Ovary (tissue), 9 donors: ENCODE results near the gene LGR6. TPM values are rescaled to one million over a fixed set of nuclear protein-coding genes. Genes with fewer than 3 reads are reported as not detected.
"Not testable (repeated sequence)": the region's sequence is repeated elsewhere in the genome, so short reads cannot be mapped to it uniquely, and the experiment has no call there.

Source experiments
- DNase-seq, 5 donors: peaks; one replicate each; pipeline ENCODE4 v3.0.0-alpha.2; 2019 to 2020
- H3K27ac ChIP-seq, 2 donors: fragments of 200-600 bp; one replicate each; pipeline versions ENCODE4 v1.5.1 to v1.8.0; 2019 to 2022
- H3K27me3 ChIP-seq: fragments of 200-600 bp; one replicate; pipeline ENCODE4 v1.8.0; 2022
- H3K36me3 ChIP-seq: fragments of 200-600 bp; sonication (generic); one replicate; pipeline ENCODE4 v1.5.1; 2019
- H3K4me1 ChIP-seq: one replicate; pipeline ENCODE4 v1.8.1; 2013; ENCODE audit warnings: mild to moderate bottlenecking, moderate library complexity; ENCODE audit not compliant: insufficient read depth
- H3K4me3 ChIP-seq: fragments of 200-600 bp; sonication (generic); one replicate; pipeline ENCODE4 v1.5.1; 2017
- H3K9me3 ChIP-seq, 2 donors: fragments of 200-600 bp in 1 of 2; sonication (generic) in 1 of 2; one replicate each; pipeline versions ENCODE4 v1.5.1 to v1.8.1; 2013 to 2019; ENCODE audit warnings: mild to moderate bottlenecking in 1 of 2, moderate library complexity in 1 of 2
- EP300 ChIP-seq: sonication (generic); formaldehyde crosslinking; IDR thresholded peaks from one replicate; pipeline ENCODE4 v1.6.1; 2017; ENCODE audit warnings: antibody characterized with exemption
- POLR2A ChIP-seq: fragments of 450-650 bp; IDR thresholded peaks from one replicate; pipeline ENCODE4 v1.6.1; 2017; ENCODE audit warnings: antibody characterized with exemption, mild to moderate bottlenecking, moderate library complexity
- WGBS, 3 donors: extraction: QIAGEN DNeasy Blood & Tissue Kit in 1 of 3; methylation state at CpG; one replicate each; pipeline versions ENCODE4 v1.1.5 to v1.1.7; 2013 to 2017; 5-methylcytosine and 5-hydroxymethylcytosine counted together
- intact Hi-C, 4 donors: fragments of 100-400 bp; cut with DNase I; formaldehyde crosslinking; loops; one replicate each; pipeline versions ENCODE4 v1.11.0 to v1.15.1; 2022 to 2023
- polyA plus RNA-seq, 2 donors: library from polyadenylated mRNA; stranded (reverse); fragments of 200-250 nt in 1 of 2; fragments of 350-450 nt in 1 of 2; fragmentation: Illumina TruSeq in 1 of 2; extraction: RNeasy Lipid Tissue Mini Kit (QIAGEN cat#74804) in 1 of 2; gene quantifications; one replicate each; pipeline ENCODE4 v1.2.3, GENCODE V29; 2013 to 2014
- total RNA-seq, 7 donors: library from RNA; depleted of rRNA in 2 of 7; stranded (reverse); fragments of >200 nt in 2 of 7; fragmentation: NEBNext Ultra II Directional in 3 of 7; extraction: Animal tissue kit (Norgen Biotek cat#: 25700) in 3 of 7; gene quantifications; one replicate each; pipeline versions ENCODE4 v1.1.0 to v1.2.4, GENCODE V29; 2016 to 2023
- TF ChIP-seq, protein P1 (sequence below), 3 donors: fragments of 450-650 bp in 2 of 3; fragments of 200-600 bp in 1 of 3; IDR thresholded peaks; one replicate each; pipeline versions ENCODE4 v1.5.1 to v1.8.0; 2016 to 2022; ENCODE audit warnings: antibody characterized with exemption in 3 of 3, mild to moderate bottlenecking in 1 of 3
- donor health status: DM: no; HTN: no; CAD: no; lungs with moderate emphysema.
- donor health status: DM: no; HTN: no; CAD: no.
- donor health status: Bipolar disorder and iron deficiency.
- donor health status: DM: yes; HTN: yes; CAD: no.
- donor health status: DM: no; HTN: no; CAD: no.
- donor health status: DM: yes; HTN: yes; CAD: no.

The LGR6 gene
- total and polyA plus RNA-seq, 9 donors: 0.24 to 12.4 (median 1.4) TPM

DNA sequence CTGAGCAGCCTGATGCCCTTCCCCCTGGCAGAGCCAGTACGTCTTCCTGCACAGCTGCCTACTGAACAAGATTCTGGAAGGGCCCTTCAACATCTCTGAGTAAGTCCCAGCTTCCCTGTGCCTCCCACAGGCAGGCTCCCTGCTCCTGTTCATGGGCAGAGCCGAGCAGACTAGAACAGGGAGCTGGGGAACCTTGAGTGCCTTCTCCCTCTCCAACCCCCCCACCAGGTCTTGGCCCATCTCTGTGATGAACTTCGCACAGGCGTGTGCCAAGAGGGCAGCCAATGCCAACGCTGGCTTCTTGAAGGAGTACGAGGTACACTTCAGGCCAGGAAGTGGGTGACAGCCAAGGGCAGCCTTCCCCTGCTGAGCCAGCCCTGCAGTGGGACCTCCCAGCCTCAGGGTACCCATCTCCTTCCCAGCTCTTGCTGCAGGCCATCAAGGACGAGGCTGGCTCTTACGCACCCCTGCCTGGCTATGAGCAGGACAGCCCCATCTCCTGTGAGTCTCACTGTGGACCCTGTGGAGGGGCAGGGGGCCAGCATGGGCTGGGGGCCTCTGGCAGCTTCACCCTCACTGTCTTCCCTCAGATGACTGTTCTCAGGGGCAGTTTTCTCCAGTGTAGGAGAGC lies 6.4 kb upstream of the LGR6 start:
- WGBS, 3 donors: 59 to 67% (median 65%) methylated on average over 8 of the region's 8 CpGs
- intact Hi-C loops: loop anchor here (5.0 to 10.0 kb wide), 4 partner anchors 120 to 530 kb away; partner anchors contain the start of gene SYT2 (in 1 of the 4)
- Histone ChIP-seq H3K27me3 (no peaks in the 10 kb centered on the region), H3K4me3 (no peak overlapping the region), H3K27ac (no peak overlapping the region), H3K9me3 (no peaks in the 10 kb centered on the region), H3K36me3 (no peaks in the 10 kb centered on the region), H3K4me1 (no peaks in the 10 kb centered on the region)
- DNase-seq: no peak
- no peak for TF ChIP-seq POLR2A
- TF ChIP-seq, protein P1, sequence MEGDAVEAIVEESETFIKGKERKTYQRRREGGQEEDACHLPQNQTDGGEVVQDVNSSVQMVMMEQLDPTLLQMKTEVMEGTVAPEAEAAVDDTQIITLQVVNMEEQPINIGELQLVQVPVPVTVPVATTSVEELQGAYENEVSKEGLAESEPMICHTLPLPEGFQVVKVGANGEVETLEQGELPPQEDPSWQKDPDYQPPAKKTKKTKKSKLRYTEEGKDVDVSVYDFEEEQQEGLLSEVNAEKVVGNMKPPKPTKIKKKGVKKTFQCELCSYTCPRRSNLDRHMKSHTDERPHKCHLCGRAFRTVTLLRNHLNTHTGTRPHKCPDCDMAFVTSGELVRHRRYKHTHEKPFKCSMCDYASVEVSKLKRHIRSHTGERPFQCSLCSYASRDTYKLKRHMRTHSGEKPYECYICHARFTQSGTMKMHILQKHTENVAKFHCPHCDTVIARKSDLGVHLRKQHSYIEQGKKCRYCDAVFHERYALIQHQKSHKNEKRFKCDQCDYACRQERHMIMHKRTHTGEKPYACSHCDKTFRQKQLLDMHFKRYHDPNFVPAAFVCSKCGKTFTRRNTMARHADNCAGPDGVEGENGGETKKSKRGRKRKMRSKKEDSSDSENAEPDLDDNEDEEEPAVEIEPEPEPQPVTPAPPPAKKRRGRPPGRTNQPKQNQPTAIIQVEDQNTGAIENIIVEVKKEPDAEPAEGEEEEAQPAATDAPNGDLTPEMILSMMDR (IDR thresholded peaks at IDR 0.05): no peak

DNA sequence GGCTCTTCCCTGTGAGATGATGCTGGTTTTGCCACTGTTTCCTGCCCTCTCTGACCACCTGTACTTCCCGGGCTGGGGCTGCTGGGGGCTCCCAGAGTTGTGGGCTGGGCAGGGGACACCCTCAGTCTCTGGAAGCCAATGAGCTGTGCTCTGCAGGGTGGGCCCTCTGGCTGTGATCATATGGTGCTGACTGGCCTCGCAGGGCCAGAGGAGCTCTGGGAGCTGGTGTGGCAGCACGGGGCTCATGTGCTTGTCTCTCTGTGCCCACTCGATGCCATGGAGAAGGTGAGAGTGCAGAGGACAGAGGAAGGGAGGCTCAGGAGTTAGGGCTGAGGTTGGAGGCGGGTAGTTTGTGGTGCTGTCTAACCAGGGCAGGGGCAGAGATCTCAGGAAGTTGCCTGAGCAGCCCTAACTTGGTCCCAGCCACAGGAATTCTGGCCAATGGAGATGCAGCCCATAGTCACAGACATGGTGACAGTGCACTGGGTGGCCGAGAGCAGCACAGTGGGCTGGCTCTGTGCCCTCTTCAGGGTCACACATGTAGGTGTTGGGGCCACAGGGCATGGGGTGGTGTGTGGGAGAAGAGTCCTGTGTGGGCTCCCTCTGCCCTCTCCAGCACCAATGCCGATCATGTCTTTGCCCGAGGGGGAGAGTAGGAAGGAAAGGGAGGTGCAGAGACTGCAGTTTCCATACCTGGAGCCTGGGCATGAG lies 5.7 kb upstream of the LGR6 start:
- Histone ChIP-seq H3K9me3 (no peaks in the 10 kb centered on the region), H3K27me3 (no peaks in the 10 kb centered on the region), H3K36me3 (no peaks in the 10 kb centered on the region), H3K4me3 (no peak overlapping the region), H3K27ac (no peak overlapping the region), H3K4me1 (no peaks in the 10 kb centered on the region)
- 64 to 77% (median 67%) methylated on average over 8 of the region's 8 CpGs for WGBS, 3 donors
- TF ChIP-seq POLR2A (no peak), EP300 (no peak)
- TF ChIP-seq, protein P1 (IDR thresholded peaks at IDR 0.05): no peak
- intact Hi-C loops: loop anchor here (2.0 to 10.0 kb wide), 5 partner anchors 119 to 529 kb away; partner anchors contain the start of gene SYT2 (in 1 of the 4)
- no peak for DNase-seq

DNA sequence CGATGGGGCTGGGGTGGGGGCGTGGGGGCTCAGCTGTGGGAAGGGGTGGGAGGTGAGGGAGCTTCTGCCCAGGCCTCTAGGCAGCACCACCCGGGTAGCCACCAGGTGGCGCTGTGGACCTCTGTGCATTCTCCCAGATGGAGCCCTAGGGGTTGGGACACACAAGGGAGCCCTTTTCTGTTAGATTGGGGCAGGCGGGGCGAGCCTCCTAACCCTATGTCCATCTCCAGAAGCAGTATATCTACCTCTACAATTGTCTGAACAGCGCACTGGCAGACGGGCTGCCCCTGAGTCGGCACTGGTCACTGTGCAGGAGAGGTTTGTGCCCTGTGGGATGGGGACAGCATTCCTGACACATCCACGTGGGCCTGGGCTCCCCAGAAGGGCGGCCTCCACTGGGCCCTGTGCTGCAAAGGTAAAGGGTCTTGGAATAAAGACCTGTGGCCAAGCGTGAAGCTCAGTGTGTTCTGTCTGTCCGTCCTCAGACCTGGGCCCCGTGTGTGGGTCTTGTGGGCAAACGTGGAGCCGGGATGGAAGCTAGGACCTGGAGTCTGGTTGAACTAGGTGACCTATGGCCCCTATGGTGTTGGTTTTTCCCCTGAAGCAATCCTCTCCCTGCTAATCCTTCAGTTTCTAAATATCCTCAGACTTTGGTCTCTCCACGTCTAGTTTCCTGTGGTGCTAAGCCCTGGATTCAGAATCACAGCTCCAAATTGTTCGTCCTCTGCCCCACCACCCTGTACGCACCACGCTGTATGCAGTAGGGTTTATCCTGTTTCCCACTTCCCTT lies 4.4 kb upstream of the LGR6 start:
- Histone ChIP-seq H3K27me3 (no peaks in the 10 kb centered on the region), H3K4me3 (no peak overlapping the region), H3K4me1 (peaks cover 3% of the 10 kb centered on the region), H3K9me3 (no peaks in the 10 kb centered on the region), H3K27ac (no peak overlapping the region), H3K36me3 (no peaks in the 10 kb centered on the region)
- intact Hi-C loops: loop anchor here (2.0 to 10.0 kb wide), 5 partner anchors 118 to 528 kb away; partner anchors contain the start of gene SYT2 (in 1 of the 4)
- peak; percentile 51 to 84 (median 73) for DNase-seq
- no peak for TF ChIP-seq POLR2A
- TF ChIP-seq, protein P1 (IDR thresholded peaks at IDR 0.05): peak in 2 of 3 donors; percentile 15 to 53
- 57 to 68% (median 59%) methylated on average over 17 to 20 of the region's 20 CpGs for WGBS, 3 donors

DNA sequence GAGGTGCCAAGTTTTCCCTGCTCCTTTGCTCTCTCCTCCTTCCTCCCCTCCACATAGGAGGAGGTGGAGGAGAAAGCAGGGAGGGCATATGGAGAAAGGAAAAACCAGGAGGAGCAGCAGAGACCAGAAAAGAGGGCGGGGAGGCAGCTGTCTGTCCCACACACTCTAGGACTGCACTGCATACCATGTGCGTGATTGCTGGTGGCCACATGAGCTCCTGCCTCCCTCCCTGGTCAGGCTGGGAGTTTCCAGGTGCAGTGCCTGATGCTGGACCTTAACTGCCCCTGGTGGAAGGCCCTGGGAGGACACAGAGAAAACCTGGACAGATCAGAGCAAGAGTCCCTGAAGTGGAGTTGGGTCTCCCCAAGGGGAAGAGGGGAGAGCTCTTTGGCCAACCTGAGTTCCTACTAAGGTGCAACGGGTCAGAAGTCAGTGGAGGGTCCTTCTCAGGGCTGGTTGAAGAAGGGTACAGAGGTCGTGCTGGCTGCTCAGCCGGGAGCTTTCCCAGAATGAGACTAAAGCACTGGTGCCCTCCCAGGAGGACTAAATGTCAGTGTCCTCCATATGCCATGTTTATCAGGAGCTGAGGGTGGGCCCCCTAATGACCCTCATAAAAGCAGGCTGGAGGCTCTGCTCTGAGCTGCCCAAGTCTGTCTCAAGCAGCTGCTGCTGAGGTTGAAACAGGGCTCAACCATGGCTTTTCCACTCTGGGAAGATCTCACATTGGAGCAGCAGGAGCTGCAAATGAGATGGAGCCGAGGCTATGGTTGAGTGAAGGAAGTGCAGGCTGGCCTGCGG lies 3.5 kb upstream of the LGR6 start:
- TF ChIP-seq POLR2A: no peak
- TF ChIP-seq, protein P1 (IDR thresholded peaks at IDR 0.05): no peak
- no peak for TF ChIP-seq EP300
- Histone ChIP-seq H3K4me1 (peaks cover 3% of the 10 kb centered on the region), H3K27ac (no peak overlapping the region), H3K36me3 (no peaks in the 10 kb centered on the region), H3K9me3 (no peaks in the 10 kb centered on the region), H3K4me3 (no peak overlapping the region), H3K27me3 (no peaks in the 10 kb centered on the region)
- WGBS, 3 donors: 71 to 77% (median 73%) methylated on average over 7 of the region's 7 CpGs
- intact Hi-C loops: loop anchor here (2.0 to 10.0 kb wide), 5 partner anchors 117 to 527 kb away; partner anchors contain the start of gene SYT2 (in 1 of the 4)
- no peak for DNase-seq

DNA sequence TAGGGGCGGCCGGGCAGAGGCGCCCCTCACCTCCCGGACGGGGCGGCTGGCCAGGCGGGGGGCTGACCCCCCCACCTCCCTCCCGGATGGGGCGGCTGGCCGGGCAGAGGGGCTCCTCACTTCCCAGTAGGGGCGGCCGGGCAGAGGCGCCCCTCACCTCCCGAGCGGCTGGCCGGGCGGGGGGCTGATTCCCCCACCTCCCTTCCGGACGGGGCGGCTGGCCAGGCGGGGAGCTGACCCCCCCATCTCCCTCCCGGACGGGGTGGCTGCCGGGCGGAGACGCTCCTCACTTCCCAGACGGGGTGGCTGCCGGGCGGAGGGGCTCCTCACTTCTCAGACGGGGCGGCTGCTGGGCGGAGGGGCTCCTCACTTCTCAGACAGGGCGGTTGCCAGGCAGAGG lies 2.2 kb upstream of the LGR6 start:
- H3K4me3 ChIP-seq, intact Hi-C loops, DNase-seq, H3K4me1 ChIP-seq, H3K27me3 ChIP-seq, H3K9me3 ChIP-seq, H3K27ac ChIP-seq, H3K36me3 ChIP-seq: not testable (repeated sequence)
- WGBS, 3 donors: 87 to 96% (median 87%) methylated on average over 8 to 20 of the region's 33 CpGs
